ENCODE measurements around the gene PCLO.

GRCh38 chr7:82808633-82809032, 354.1 kb downstream of the PCLO start:
- TF ChIP-seq MAX (IDR thresholded peaks at IDR 0.05): no peak
- no peak for TF ChIP-seq TBP (IDR thresholded peaks at IDR 0.05; ENCODE audit: low read depth, low read length)
- no peak for TF ChIP-seq EZH2 (IDR thresholded peaks at IDR 0.05; ENCODE audit: low read depth, low read length, severe bottlenecking)
- no peak for TF ChIP-seq CTCF (IDR thresholded peaks at IDR 0.05; ENCODE audit: control extremely low read depth in 1 of 3, insufficient read depth in 1 of 3, low read depth in 1 of 3, low read length in 3 of 3)
- no peak for TF ChIP-seq POLR2A (IDR thresholded peaks at IDR 0.05; ENCODE audit: control extremely low read depth in 1 of 2, low read depth in 2 of 2, low read length in 2 of 2)
- no peak for TF ChIP-seq CREB1 (IDR thresholded peaks at IDR 0.05)
- TF ChIP-seq GTF2F1 (IDR thresholded peaks at IDR 0.05; ENCODE audit: borderline replicate concordance, low read depth, low read length): no peak
- no peak for TF ChIP-seq SRF (IDR thresholded peaks at IDR 0.05; ENCODE audit: low read depth, low read length)
